ENCODE data around the gene WSCD2.

WSCD2 gene

GRCh38 chr12:108237272-108237671 is 108.2 kb downstream of the WSCD2 start:
- peak in 1 of 2 experiments; percentile 20 for DNase-seq

- DNase-seq = no peak
These were observed 109.4 kb downstream of the WSCD2 start for GRCh38 chr12:108238474-108238873.

- DNase-seq = no peak
These were observed 110.3 kb downstream of the WSCD2 start for GRCh38 chr12:108239378-108239777.

DNA sequence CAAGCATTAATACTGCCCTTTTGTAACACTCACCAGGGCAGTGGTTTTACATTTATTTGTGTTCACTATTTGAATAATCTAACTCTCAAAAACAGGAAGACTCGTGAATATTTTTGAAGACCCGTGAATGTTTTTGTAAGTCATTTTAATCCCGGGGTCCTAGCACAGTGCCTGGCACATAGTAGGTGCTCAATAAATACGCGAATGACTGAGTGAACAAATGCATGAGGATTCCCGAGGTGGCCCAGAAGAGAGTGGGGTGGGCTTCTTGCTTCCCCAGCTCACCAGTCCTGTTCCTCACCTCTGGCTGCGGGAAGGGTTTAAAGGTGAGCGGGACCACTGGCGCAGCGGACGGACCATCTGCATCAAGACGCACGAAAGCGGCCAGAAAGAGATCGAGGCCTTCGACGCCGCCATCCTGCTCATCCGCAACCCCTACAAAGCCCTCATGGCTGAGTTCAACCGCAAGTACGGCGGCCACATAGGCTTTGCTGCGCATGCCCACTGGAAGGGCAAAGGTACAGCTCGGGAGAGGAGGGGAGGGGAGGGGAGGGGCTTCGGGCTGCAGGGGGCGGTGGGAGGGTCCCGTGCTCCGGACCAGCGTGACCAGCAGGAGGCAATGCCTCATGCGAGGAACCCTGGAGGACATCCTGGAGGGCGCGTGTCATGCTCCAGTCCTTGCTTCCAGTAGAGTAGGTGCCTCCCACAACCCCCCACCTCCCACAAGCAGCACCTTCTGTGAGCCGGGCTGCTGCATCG is 111.1 kb downstream of the WSCD2 start:
- no peak for DNase-seq

GRCh38 chr12:108240928-108241327 is 111.8 kb downstream of the WSCD2 start:
- no peak for DNase-seq

GRCh38 chr12:108241986-108242703 is 113.1 kb downstream of the WSCD2 start:
- no peak for DNase-seq

DNA sequence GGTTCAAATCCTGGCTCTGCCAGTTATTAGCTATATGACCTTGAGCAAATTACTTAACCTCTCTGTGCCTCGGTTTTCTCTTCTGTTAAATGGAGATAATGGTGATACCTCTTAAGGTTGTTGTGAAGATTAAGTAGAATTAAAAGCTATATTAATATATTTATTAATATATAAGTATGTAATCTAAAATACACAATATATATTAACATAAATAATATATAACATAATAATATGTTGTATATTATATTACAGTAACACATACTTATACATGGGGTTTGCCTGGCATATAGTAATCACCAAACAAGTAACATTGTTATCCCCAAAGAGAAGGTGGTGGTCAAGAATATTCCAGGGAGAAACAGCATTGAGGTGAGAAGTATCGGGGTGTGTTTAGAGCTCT is 118.0 kb downstream of the WSCD2 start:
- DNase-seq = no peak

- DNase-seq = no peak
These were observed 118.9 kb downstream of the WSCD2 start for GRCh38 chr12:108248011-108248410.

DNA sequence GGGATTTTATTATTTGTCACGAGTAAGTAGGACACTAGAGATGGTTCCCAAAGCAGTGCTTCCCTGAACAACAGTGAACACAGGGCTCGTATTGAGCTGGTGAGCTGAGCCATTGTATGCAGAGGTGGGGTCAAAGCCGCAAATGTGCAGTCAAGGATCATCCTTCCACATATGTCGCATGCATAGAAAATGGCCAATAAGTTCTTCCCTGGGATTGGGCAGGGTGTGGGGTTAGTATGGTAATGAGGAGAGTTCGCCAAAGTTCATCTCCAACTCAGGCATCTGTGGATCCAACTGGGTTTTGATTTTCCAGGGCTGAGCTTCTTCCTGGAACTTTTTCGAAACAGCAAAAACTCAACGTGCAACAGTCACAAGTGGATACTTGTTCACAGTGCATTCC is 123.4 kb downstream of the WSCD2 start:
- DNase-seq = no peak

- no peak for DNase-seq
These were observed 124.5 kb downstream of the WSCD2 start for GRCh38 chr12:108253540-108253939.

DNA sequence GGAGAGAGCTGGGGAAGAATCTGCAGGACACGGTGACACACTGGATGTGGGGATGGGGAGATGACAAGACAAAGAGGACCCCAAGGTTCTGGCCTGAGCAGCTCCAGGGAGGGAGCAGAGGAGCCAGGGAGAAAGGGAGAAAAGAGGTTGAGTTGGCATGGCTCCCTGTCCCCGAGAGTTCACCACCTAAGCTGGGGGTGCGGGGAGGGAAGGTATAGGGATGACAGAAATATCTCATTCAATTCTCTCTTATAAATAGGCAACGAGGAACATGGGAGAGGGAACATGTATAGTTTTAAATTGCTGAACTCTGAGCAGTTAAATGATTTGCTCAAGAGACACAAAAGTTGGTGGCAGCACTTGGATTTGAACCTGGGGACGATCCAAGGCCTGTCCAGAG is 124.9 kb downstream of the WSCD2 start:
- no peak for DNase-seq

- no peak for DNase-seq
These were observed 125.6 kb downstream of the WSCD2 start for GRCh38 chr12:108254517-108255251.

GRCh38 chr12:108255252-108255602 is 126.1 kb downstream of the WSCD2 start:
- DNase-seq = no peak

- no peak for DNase-seq
These were observed 127.9 kb downstream of the WSCD2 start for GRCh38 chr12:108257004-108257403.

DNA sequence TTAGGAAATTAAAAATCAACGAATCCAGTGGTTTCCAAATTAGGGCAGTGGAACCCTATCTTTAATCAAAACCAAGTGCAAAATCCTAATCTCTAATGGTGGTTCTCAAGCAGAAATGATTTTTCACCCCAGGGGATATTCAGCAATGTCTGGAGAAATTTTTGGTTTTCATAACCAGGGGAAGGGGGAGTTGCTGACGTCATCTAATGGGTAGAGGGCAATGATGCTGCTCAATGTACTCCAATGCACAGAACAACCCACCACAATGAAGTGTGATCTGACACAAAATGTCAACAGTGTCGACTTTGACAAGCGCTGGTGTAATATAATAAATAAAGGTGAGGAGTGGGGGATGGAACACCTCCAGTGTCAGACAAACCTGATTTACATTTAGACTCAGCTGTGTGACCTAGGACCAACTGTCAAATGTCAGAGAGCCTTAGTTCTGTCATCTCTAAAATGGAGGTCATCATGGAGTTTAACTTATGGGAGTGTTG is 128.6 kb downstream of the WSCD2 start:
- DNase-seq = no peak

DNA sequence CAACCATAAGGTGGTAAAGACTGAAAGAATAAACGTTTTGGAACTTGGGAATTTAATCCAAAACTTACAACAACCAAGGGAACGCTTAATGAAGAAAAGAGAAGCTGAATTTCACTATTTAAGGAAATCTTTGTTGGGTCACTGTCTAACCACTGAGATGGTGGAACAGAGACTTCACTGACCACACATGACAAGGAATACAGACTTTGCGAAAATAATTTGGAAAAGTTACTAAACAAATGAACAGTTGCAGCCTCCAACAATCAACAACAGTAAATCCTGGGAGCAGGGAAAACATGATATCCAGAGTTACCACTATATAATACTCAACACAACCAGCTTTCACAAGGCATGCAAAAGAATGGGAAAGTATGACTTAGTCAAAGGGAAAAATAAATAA is 131.0 kb downstream of the WSCD2 start:
- DNase-seq = no peak

- DNase-seq = no peak
These were observed 131.9 kb downstream of the WSCD2 start for GRCh38 chr12:108260969-108261368.

- DNase-seq = no peak
These were observed 136.4 kb downstream of the WSCD2 start for GRCh38 chr12:108265505-108265904.

DNA sequence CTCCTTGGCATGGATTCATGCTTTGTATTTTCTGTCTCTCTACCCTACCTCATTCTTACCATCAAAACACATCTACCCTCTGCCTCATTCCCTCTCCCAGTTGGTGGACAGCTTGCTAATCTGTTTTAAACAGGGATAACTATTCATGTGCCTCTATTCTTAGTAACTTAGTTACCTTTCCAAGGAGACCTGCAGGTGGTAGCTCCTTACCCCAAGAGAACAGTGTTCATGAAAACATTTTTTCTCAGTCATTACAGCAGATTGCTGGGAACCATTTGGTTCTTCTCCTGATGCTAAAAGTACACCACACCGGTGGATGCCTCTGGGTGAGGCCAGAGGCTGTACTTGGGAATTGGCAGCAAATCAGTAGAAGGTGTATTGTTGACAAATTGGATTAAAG is 137.0 kb downstream of the WSCD2 start:
- no peak for DNase-seq

GRCh38 chr12:108267450-108267849 is 138.4 kb downstream of the WSCD2 start:
- no peak for DNase-seq

DNA sequence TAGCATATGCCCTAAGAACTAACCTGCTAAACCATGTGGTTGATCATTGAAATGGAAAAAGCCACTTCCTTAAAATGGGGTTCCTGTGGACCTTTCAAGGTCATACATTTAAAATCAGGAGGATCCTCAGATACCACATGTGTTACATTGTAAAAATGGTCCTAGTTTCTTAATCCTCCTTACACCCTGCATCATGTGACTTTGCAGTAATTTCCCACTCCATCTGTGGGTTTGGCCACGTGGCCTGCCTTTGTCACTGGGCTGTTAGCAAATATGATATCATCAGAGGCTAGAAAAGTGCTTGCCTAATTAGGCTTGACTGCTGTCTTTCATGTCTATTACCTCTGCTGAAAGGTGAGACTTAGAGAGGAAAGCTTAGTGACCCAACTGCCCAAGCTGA is 139.3 kb downstream of the WSCD2 start:
- DNase-seq = no peak

DNA sequence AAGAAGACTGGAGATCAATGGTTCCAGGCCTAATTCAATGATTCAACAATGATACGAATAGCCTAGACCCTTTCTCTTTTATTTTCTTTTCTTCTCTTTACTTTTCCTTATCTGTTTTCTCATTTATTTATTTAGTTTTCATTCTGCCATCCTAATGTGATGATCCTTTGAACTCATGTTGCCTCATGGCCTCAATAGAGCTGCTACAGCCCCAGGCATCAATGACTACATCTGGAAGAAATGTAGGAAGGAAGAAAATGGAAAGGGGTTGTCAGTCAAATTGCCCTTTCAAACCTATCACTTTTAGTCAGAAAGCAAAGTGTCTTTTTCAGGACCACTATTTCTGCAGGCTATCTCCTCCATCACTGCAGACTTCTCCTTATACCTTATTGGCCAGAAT is 140.1 kb downstream of the WSCD2 start:
- DNase-seq = no peak

DNA sequence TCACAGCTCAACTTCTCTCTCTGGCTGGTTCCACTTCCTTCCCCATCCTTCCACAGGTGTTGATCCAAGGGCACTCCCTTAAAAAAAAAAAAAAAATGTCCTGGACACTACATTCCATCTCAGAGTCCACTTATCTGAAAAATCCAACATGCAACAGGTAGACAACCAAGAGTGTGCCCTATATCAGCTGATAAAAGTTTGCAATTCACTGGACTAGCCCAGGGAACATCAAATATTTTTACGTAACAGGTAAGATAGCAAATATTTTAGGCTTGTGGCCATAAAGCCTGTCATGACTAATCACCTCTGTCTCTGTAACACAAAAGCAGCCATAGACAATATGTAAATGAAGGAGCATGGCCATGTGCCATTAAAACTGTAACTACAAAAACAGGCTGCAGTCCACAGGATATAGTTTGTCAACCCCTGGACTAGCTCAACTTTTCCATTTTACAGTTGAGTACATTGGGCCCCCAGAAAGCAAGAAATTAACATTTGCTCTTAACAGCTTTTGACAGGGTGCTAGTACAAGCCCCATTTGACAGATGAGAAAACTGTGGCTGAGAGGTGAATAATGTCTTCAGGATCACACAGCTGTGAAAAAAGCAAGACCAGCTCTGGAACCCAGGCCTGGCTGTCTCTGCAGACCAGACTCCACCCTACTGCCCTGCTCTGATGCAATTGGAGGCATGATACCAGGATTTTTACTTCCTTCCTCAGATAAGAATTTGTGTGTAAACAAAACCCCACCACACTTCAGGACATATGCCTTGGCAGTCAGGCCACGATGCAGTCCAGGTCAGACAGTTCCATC is 141.2 kb downstream of the WSCD2 start:
- DNase-seq = no peak

All from Kasumi-1 (cell line).